A549 (cell line): ENCODE results near the gene MAN2B2. TPM values are rescaled to one million over a fixed set of nuclear protein-coding genes. Genes with fewer than 3 reads are reported as not detected.
A peak's percentile ranks its signal among the peaks of the same experiment; 100 is the strongest.

Experiments
- ATAC-seq, 2 experiments: fragments of 200-7000 bp in 1 of 2; fragments of >200 bp in 1 of 2; cut with Nextera tagmentation in 1 of 2; cut with Tn5 transposase in 1 of 2; 3 replicates each; pipeline versions ENCODE4 v1.8.0 to v1.9.1; 2018 to 2020; ENCODE audit warnings: mild to moderate bottlenecking in 1 of 2, moderate library complexity in 1 of 2
- CTCF ChIA-PET: fragments of 300-600 bp; sonication (Branson Sonifier 250); formaldehyde crosslinking; extraction: SDS; loops from one replicate; lab custom pipeline; 2021; ENCODE audit warnings: antibody characterized with exemption, inconsistent platforms; lab: Yijun Ruan, JAX
- POLR2A ChIA-PET: fragments of 350-600 bp; formaldehyde crosslinking; extraction: SDS; loops from one replicate; lab custom pipeline; 2021; ENCODE audit warnings: antibody characterized with exemption, inconsistent platforms; lab: Yijun Ruan, JAX
- DNase-seq, 2 experiments: peaks; one replicate each; pipeline versions ENCODE4 v3.0.0 to v3.0.0-alpha.2; 2011 to 2016; ENCODE audit warnings: low read depth in 1 of 2, low spot score in 1 of 2
- FAIRE-seq: peaks from 2 replicates; lab custom pipeline; 2011; peaks lifted over from hg19 to GRCh38; lab: Jason Lieb, UNC
- H3K27ac ChIP-seq, 2 experiments: fragments of >200 bp; sonication (Bioruptor Twin); formaldehyde crosslinking; 3 replicates each; pipeline ENCODE4 v1.5.1; 2016 to 2017
- H3K4me1 ChIP-seq: fragments of >200 bp; sonication (Bioruptor Twin); formaldehyde crosslinking; 3 replicates; pipeline ENCODE4 v1.6.1; 2016
- H3K4me2 ChIP-seq: fragments of >200 bp; sonication (Bioruptor Twin); formaldehyde crosslinking; 3 replicates; pipeline ENCODE4 v1.6.1; 2016
- H3K4me3 ChIP-seq: fragments of >200 bp; sonication (Bioruptor Twin); formaldehyde crosslinking; 3 replicates; pipeline ENCODE4 v1.5.1; 2016
- H3K9me3 ChIP-seq: fragments of >200 bp; sonication (Bioruptor Twin); formaldehyde crosslinking; 3 replicates; pipeline ENCODE4 v1.6.1; 2016
- ATOH8 ChIP-seq: fragments of 250-450 bp; sonication (Bioruptor Pico); IDR thresholded peaks from 2 replicates; pipeline ENCODE4 v1.5.0; 2020; ENCODE audit warnings: low read depth, mild to moderate bottlenecking, moderate library complexity
- BHLHE40 ChIP-seq: IDR thresholded peaks from 2 replicates; pipeline ENCODE4 v1.6.1; 2012; ENCODE audit warnings: low read depth, low read length, inconsistent platforms
- CBX2 ChIP-seq: fragments of 200-600 bp; sonication (generic); IDR thresholded peaks from 2 replicates; pipeline ENCODE4 v1.6.1; 2016; ENCODE audit warnings: low read depth, mild to moderate bottlenecking, borderline replicate concordance
- CBX8 ChIP-seq: fragments of 200-600 bp; sonication (generic); IDR thresholded peaks from 2 replicates; pipeline ENCODE4 v1.6.1; 2016
- CHD4 ChIP-seq: fragments of 200-600 bp; sonication (generic); IDR thresholded peaks from 2 replicates; pipeline ENCODE4 v1.6.1; 2016; ENCODE audit warnings: antibody characterized with exemption, mild to moderate bottlenecking, borderline replicate concordance
- EHMT2 ChIP-seq: fragments of 200-600 bp; sonication (generic); IDR thresholded peaks from 2 replicates; pipeline ENCODE4 v1.6.1; 2016; ENCODE audit warnings: antibody characterized with exemption, low read depth, mild to moderate bottlenecking, moderate library complexity
- ESRRA ChIP-seq: fragments of 150-350 bp; IDR thresholded peaks from 2 replicates; pipeline ENCODE4 v1.6.1; 2014; ENCODE audit warnings: mild to moderate bottlenecking, low read length, borderline replicate concordance
- GATA3 ChIP-seq: IDR thresholded peaks from 2 replicates; pipeline ENCODE4 v1.6.1; 2012; ENCODE audit warnings: borderline replicate concordance
- HEYL ChIP-seq: fragments of 250-450 bp; sonication (Bioruptor Pico); IDR thresholded peaks from 2 replicates; pipeline ENCODE4 v1.8.0; 2021; ENCODE audit warnings: mild to moderate bottlenecking, moderate library complexity
- JUNB ChIP-seq: fragments of >200 bp; sonication (Bioruptor Twin); formaldehyde crosslinking; IDR thresholded peaks from 2 replicates; pipeline ENCODE4 v1.6.1; 2016
- KDM5A ChIP-seq: fragments of 200-600 bp; sonication (generic); IDR thresholded peaks from 2 replicates; pipeline ENCODE4 v1.6.1; 2016; ENCODE audit warnings: antibody characterized with exemption, mild to moderate bottlenecking
- MAX ChIP-seq: IDR thresholded peaks from 2 replicates; pipeline ENCODE4 v1.6.1; 2012
- MYC ChIP-seq: IDR thresholded peaks from 2 replicates; pipeline ENCODE4 v1.6.1; 2012; ENCODE audit warnings: mild to moderate bottlenecking, inconsistent platforms, low read length, improper control_type of control experiment, borderline replicate concordance
- NFE2L2 ChIP-seq: fragments of 150-350 bp; conservative IDR thresholded peaks from 2 replicates; pipeline ENCODE4 v1.6.1; 2014; ENCODE audit warnings: low read length
- NR3C1 ChIP-seq: fragments of >200 bp; sonication (Bioruptor Twin); formaldehyde crosslinking; IDR thresholded peaks from 3 replicates; pipeline ENCODE4 v1.6.1; 2017
- PBX3 ChIP-seq: IDR thresholded peaks from 2 replicates; pipeline ENCODE4 v1.6.1; 2012
- POLR2A ChIP-seq: IDR thresholded peaks from 2 replicates; pipeline ENCODE4 v1.6.1; 2012; ENCODE audit warnings: mild to moderate bottlenecking, low read length
- RAD21 ChIP-seq, 2 experiments: fragments of >200 bp in 1 of 2; sonication (Bioruptor Twin) in 1 of 2; formaldehyde crosslinking in 1 of 2; IDR thresholded peaks in 1 of 2; conservative IDR thresholded peaks in 1 of 2; 2 replicates in 1 of 2; 3 replicates in 1 of 2; pipeline ENCODE4 v1.6.1; 2012 to 2018; ENCODE audit warnings: inconsistent platforms in 1 of 2
- TP53 ChIP-seq: fragments of 250-450 bp; sonication (Bioruptor Pico); IDR thresholded peaks from 2 replicates; pipeline ENCODE4 v1.5.0; 2021; ENCODE audit warnings: mild to moderate bottlenecking, moderate library complexity
- WGBS: methylation state at CpG from one replicate; pipeline ENCODE4 v1.1.6; 2017; ENCODE audit errors: missing lambda C conversion rate; 5-methylcytosine and 5-hydroxymethylcytosine counted together
- polyA plus RNA-seq, 4 experiments: library from polyadenylated mRNA; depleted of rRNA in 3 of 4; stranded (reverse); fragments of >200 nt; fragmentation: RNase III in 1 of 4; extraction: RNeasy Plus Mini Kit Qiagen cat#74134 plus additional on column Dnase treatment in 1 of 4; gene quantifications; 2 replicates in 3 of 4; 3 replicates in 1 of 4; pipeline ENCODE4 v1.2.3, GENCODE V29; 2011 to 2017

Gene MAN2B2
- polyA plus RNA-seq, 2 of the 4 experiments (the other 2 are of a cell fraction), result 6.3 to 8.4 TPM

- TF ChIP-seq PBX3, result no peak
Observed at GRCh38 chr4:6546681-6547447, 28.1 kb upstream of the MAN2B2 start (continued).

- DNase-seq, result peak; percentile 30 to 51
- POLR2A ChIA-PET, result no interaction called here
Observed at GRCh38 chr4:6548201-6548881, 26.6 kb upstream of the MAN2B2 start.

GRCh38 chr4:6548882-6549230 is 26.1 kb upstream of the MAN2B2 start:
- WGBS, result 0% methylated on average over 2 of the region's 4 CpGs
- H3K9me3 ChIP-seq, result peaks cover 11% of the 10 kb centered on the region; the same call in 2 of the 3 replicates
- ChIA-PET POLR2A (no interaction called here), CTCF (interaction anchor here (0.6 to 6.6 kb wide), 15 partner anchors 9 to 299 kb away, joined by 3 to 36 read pairs (median 8); no protein-coding TSS in a partner anchor)
- peak in 1 of 2 experiments; percentile 28; a peak in 2 of 6 replicates for ATAC-seq
- H3K4me3 ChIP-seq, result no peak overlapping the region
- H3K4me2 ChIP-seq, result no peak overlapping the region
- no peaks in the 10 kb centered on the region for H3K4me1 ChIP-seq
- no peak overlapping the region for H3K27ac ChIP-seq
- FAIRE-seq, result no peak
- DNase-seq, result no peak
- TF ChIP-seq NR3C1, result no peak
- TF ChIP-seq EHMT2, result no peak
- TF ChIP-seq GATA3, result no peak
- no peak for TF ChIP-seq CHD4
- no peak for TF ChIP-seq BHLHE40
- no peak for TF ChIP-seq TP53
- TF ChIP-seq CBX8, result no peak
- no peak for TF ChIP-seq ATOH8 (CRISPR knock-in tag)
- TF ChIP-seq KDM5A, result no peak
- no peak for TF ChIP-seq NFE2L2
- no peak for TF ChIP-seq ESRRA

More at GRCh38 chr4:6548201-6548881, 26.6 kb upstream of the MAN2B2 start:
- Histone ChIP-seq H3K9me3 (peaks cover 11% of the 10 kb centered on the region; the same call in 2 of the 3 replicates), H3K4me1 (no peaks in the 10 kb centered on the region), H3K4me2 (no peak overlapping the region), H3K4me3 (no peak overlapping the region), H3K27ac (no peak overlapping the region)
- CTCF ChIA-PET, result interaction anchor here (0.8 to 6.6 kb wide), 17 partner anchors 9 to 298 kb away, joined by 3 to 36 read pairs (median 8); no protein-coding TSS in a partner anchor
- TF ChIP-seq RAD21 (conservative IDR thresholded peaks at IDR 0.05 in 1 of 2, IDR thresholded peaks at IDR 0.05 in 1 of 2) (peak; percentile 43 to 55; a peak in 4 of 5 replicates), HEYL (no peak)
- 36% methylated on average over 8 of the region's 8 CpGs for WGBS
- peak; percentile 83 to 93 for ATAC-seq
- no peak for FAIRE-seq

GRCh38 chr4:6549445-6549844 is 25.5 kb upstream of the MAN2B2 start:
- Histone ChIP-seq H3K4me2 (no peak overlapping the region), H3K27ac (no peak overlapping the region), H3K9me3 (peaks cover 11% of the 10 kb centered on the region; the same call in 2 of the 3 replicates), H3K4me3 (no peak overlapping the region), H3K4me1 (no peaks in the 10 kb centered on the region)
- ATAC-seq (peak in 1 of 2 experiments; percentile 14; a peak in 1 of 6 replicates), DNase-seq (no peak), FAIRE-seq (no peak)
- POLR2A ChIA-PET, result no interaction called here
- CTCF ChIA-PET, result interaction anchor here (0.6 to 6.6 kb wide), 12 partner anchors 12 to 300 kb away, joined by 3 to 36 read pairs (median 7); no protein-coding TSS in a partner anchor
- 10% methylated on average over 4 of the region's 7 CpGs for WGBS
- no peak for TF ChIP-seq MAX
- TF ChIP-seq CBX2, result no peak
- TF ChIP-seq MYC, result no peak
- TF ChIP-seq POLR2A, result no peak
- no peak for TF ChIP-seq JUNB
